GM19324 (cell line): ENCODE measurements around the gene DNMT3A.

Source experiments
- ATAC-seq: cut with Tn5 transposase; IDR thresholded peaks from one replicate; pipeline ENCODE4 v1.9.1; 2021; ENCODE audit warnings: mild to moderate bottlenecking, moderate library complexity; ENCODE audit not compliant: unreplicated experiment, low FRiP score

The DNMT3A gene

GRCh38 chr2:25265001-25265400 is 76.7 kb downstream of the DNMT3A start:
- no peak for ATAC-seq

- no peak for ATAC-seq
These were observed 79.4 kb downstream of the DNMT3A start for GRCh38 chr2:25262288-25262687.

GRCh38 chr2:25259737-25260124 is 82.0 kb downstream of the DNMT3A start:
- no peak for ATAC-seq

GRCh38 chr2:25258847-25259736 is 82.6 kb downstream of the DNMT3A start:
- no peak for ATAC-seq

- ATAC-seq, result no peak
These were observed 83.5 kb downstream of the DNMT3A start for GRCh38 chr2:25257931-25258846.

GRCh38 chr2:25257032-25257552 is 84.6 kb downstream of the DNMT3A start:
- ATAC-seq, result no peak

GRCh38 chr2:25256488-25256875 is 85.2 kb downstream of the DNMT3A start:
- ATAC-seq, result no peak

GRCh38 chr2:25255745-25256487 is 85.8 kb downstream of the DNMT3A start:
- ATAC-seq, result no peak

GRCh38 chr2:25254961-25255360 is 86.8 kb downstream of the DNMT3A start:
- no peak for ATAC-seq

GRCh38 chr2:25253153-25253626 is 88.5 kb downstream of the DNMT3A start:
- ATAC-seq, result no peak

GRCh38 chr2:25252291-25253152 is 89.2 kb downstream of the DNMT3A start:
- no peak for ATAC-seq

- no peak for ATAC-seq
These were observed 90.1 kb downstream of the DNMT3A start for GRCh38 chr2:25251422-25252273.

- no peak for ATAC-seq
These were observed 90.7 kb downstream of the DNMT3A start for GRCh38 chr2:25251071-25251421.

- no peak for ATAC-seq
These were observed 91.2 kb downstream of the DNMT3A start for GRCh38 chr2:25250331-25251070.

- ATAC-seq, result no peak
These were observed 91.9 kb downstream of the DNMT3A start for GRCh38 chr2:25249785-25250184.

- no peak for ATAC-seq
These were observed 93.8 kb downstream of the DNMT3A start for GRCh38 chr2:25247792-25248512.

GRCh38 chr2:25246558-25247290 is 95.0 kb downstream of the DNMT3A start:
- no peak for ATAC-seq
